ENCODE measurements around the gene THBS4.
A peak's percentile ranks its signal among the peaks of the same experiment; 100 is the strongest.
"Not testable (repeated sequence)": the region's sequence is repeated elsewhere in the genome, so short reads cannot be mapped to it uniquely, and the experiment has no call there.

THBS4 gene

DNA sequence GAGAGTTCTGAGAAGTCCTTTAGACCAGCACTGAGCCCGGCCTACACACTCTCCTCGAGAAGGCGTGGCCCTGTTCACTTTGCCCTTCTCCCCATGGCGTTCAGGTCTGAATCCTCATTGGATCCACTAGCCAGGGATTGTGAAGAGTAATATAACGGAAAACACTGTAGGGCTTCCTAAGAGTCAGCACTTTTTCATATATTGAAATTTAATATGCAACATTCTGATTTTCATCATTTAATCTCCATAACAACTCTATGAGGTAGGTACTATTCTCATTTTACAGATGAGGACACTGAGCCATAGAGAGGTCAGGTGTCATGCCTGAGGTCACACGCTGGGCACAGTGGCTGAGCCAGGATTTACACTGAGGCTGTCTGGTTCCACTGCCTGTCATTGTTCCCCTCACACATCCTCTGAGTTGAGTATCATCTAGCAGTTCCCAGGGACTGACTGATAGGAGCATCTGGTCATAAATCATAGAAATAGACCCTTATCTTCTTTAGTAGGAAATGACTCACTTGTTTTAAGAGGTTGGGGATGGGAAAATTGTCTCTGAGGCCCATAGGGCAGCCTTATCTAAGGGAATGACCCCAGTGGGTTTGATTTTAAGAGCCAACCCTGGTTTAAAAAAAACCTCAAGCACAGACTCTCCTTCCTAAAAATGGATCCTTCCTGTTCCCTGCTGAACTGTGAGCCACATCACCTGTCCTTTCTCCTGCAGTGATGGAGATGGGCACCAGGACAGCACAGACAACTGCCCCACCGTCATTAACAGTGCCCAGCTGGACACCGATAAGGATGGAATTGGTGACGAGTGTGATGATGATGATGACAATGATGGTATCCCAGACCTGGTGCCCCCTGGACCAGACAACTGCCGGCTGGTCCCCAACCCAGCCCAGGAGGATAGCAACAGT, 41.2 kb downstream of the THBS4 start:
- no peak for DNase-seq (ENCODE audit: low read depth in 2 of 2, low spot score in 1 of 2)

DNA sequence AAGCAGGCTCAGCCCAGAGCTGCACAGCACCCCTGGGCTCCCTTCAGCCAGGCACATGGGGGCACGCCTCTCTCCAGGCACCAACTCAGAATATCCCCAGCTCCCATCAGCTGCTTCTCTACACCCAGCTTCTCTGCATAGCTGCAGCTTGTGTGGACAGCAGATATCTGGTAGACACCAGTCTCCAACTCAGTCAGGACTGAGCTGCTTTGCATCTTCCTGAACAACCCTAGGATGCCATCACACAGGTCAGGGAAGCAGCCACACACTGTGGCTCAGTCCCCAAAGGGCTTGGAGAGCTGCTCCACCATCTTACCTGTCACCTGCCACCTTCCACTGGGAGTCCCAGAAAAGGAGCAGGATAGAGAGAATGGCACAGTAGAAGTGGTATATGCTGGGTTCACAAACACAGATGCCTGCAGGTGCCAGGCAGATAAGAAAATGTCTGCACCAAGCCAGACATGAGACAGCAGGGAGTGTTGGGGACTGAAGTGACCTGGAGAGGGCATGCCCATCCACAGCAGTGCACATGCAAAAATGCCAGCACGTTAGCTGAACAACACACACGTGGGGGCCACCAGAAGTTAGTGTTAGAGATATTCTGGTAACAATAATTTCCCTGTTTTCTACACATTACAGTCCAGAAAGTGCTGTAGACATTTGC, 42.0 kb downstream of the THBS4 start:
- DNase-seq (ENCODE audit: low read depth in 2 of 2, low spot score in 1 of 2) = no peak

DNA sequence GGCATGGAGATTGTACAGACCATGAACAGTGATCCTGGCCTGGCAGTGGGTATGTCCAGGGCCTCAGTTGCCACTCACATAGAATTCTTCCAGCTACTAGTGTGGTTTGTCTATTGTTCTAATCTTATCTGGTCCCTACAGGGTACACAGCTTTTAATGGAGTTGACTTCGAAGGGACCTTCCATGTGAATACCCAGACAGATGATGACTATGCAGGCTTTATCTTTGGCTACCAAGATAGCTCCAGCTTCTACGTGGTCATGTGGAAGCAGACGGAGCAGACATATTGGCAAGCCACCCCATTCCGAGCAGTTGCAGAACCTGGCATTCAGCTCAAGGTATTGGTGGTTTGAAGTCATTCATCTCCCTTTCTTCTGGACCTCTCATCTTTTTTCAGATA, 43.8 kb downstream of the THBS4 start:
- no peak for DNase-seq (ENCODE audit: low read depth in 2 of 2, low spot score in 1 of 2)

DNA sequence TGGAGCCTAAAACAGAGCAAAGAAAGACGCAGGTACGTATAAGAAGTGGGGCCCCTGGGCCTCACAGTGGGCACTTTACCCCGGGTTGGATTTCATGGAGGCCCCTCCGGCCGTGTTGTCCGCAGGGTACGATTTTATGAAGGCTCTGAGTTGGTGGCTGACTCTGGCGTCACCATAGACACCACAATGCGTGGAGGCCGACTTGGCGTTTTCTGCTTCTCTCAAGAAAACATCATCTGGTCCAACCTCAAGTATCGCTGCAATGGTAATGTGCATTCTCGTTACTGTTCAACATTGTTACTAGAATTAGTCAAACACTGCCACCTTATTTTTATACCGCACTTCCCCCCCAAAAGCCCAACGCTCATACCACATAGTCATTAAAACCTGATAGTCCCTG, 47.1 kb downstream of the THBS4 start:
- no peak for DNase-seq (ENCODE audit: low read depth in 2 of 2, low spot score in 1 of 2)

DNA sequence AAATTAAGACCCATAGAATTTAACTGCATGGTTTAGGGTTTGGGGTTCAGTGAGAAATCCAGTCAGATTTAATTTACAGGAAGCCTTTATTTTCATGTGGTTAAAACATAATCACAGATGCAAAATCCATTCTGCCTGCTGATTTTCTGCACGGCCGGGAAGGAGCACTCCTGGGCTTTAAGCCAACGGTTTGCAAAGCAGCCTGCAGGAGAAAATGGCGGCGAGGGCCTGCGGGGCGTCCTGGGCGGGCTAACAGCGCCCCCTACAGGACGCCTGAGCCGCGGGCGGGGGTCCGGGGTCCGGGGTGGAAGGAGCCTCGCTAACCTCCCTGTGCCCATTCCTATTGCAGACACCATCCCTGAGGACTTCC, 47.6 kb downstream of the THBS4 start:
- no peak for DNase-seq (ENCODE audit: low read depth in 2 of 2, low spot score in 1 of 2)

DNA sequence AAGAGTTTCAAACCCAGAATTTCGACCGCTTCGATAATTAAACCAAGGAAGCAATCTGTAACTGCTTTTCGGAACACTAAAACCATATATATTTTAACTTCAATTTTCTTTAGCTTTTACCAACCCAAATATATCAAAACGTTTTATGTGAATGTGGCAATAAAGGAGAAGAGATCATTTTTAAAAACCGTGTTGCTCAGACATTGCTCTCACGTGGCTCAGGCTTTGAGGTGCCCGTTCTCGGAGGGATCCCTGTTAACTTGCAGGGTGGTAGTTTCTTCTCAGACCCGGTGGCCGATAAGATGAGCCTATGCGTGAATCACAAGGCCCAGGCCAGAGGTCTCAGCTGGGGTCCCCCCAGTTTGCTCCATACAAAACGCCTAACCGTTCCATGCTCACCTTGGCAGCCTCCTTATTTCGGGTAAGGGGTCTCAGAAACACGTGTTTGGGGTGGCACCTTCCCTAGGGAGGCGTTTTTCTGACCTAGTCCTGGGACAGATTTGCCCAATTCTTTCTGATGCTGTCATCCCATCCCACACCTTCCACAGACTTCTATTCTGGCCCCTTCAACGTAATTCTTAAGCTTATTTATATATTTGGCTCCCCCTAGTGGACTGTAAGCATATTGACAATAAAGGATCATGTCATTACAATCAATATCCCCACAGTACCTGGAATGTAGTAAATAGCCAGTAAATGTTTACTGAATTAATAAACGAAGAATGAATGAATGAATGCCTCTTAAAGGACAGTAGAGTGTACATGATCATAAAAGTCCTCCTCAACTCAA, 48.1 kb downstream of the THBS4 start:
- peak in 1 of 2 donors; percentile 2 for DNase-seq (ENCODE audit: low read depth in 2 of 2, low spot score in 1 of 2)

DNA sequence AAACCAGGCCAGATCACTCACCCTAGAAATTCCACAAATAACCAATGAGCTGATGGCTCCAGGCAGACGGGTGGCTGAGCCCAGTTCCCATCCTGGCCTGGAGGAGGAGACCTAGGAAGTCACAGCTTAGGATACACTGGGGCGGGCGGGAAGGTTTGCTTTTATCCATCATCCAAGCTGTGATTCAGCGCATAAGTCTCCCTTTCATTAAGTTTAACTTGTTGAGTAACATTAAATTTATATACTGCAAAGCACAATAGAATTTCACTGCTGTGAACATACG, 55.7 kb downstream of the THBS4 start:
- DNase-seq (ENCODE audit: low read depth in 2 of 2, low spot score in 1 of 2) = no peak

DNA sequence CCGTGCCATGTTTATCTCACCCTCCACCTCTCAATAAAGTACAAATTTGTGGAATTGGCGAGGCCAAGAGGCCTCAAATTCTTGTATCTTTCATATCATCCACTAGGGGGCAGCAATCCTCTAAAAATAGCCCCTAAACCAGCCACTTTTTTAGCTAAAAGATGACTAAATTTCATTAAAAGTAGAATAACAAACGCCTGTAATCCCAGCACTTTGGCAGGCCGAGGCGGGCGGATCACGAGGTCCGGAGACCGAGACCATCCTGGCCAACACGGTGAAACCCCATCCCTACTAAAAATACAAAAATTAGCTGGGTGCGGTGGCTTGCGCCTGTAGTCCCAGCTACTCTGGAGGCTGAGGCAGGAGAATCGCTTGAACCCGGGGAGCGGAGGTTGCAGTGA, 56.6 kb downstream of the THBS4 start:
- DNase-seq (ENCODE audit: low read depth in 2 of 2, low spot score in 1 of 2) = peak in 1 of 2 donors; percentile 9

DNA sequence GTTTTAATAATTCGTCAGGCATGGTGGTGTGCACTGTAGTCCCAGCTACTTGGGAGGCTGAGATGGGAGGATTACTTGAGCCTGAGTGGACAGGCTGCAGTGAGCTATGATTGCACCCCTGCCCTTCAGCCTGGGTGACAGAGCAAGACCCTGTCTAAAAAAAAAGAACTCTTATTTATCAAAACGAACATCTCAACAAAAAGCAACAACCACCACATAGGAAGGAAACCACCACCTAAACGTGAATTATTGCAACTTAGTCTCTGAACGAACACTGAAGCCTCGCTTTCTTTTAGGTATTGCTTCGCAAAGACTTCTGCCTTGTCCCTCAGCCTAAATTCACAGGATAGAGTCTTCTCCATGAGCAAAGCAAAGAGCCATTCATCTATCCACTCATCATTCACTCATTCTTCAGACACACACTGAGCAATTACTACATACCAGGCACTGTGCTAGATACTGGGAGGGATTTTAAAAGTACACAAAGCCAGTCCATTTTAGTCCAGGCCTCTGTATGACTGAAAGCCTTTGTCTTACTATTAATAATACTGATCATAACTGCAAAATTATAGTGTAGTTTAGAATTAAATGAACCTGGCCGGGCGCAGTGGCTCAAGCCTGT, 57.4 kb downstream of the THBS4 start:
- DNase-seq (ENCODE audit: low read depth in 2 of 2, low spot score in 1 of 2) = no peak

DNA sequence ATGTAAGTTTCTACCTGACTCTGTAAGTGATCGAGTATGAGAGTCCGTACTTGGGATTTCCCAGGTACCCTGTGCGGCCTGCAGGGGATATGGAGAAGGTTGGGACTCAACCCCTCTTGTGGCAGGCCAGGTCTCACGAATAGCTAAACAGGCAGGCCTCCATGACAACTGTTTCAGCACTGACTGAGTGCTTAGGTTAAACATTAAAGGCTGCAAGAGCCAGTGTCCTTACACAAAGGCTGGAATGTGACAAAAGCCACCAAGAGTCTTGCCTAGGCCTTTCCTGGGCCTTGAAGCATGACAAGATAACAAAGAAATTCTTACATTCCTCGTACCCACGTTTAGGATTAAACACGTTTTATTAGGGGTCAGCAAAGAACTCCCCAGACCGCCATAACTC, 58.6 kb downstream of the THBS4 start:
- no peak for DNase-seq (ENCODE audit: low read depth in 2 of 2, low spot score in 1 of 2)

DNA sequence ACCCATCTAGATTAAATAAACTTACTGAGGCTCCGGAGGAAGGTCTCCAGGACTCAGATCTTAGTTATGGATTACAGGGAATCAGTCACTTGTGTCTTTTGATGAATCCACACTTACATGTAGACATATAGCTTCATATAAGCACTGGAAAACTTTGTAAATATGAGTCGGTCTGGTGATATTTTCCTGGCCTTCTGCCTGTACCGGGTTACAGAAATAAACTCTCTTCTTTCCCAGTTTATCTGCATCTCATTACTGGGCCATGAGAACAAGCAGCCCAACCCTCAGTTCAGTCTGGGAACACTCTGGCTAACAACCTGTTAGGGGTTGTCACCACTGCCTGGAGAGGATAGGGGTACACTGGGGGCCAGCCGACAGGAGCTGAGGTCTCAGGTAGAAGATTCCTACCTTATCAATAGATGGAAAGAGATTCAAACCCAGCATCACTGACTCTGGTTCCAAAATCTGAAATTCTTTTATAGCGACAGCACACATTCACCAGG, 59.1 kb downstream of the THBS4 start:
- DNase-seq (ENCODE audit: low read depth in 2 of 2, low spot score in 1 of 2) = no peak

DNA sequence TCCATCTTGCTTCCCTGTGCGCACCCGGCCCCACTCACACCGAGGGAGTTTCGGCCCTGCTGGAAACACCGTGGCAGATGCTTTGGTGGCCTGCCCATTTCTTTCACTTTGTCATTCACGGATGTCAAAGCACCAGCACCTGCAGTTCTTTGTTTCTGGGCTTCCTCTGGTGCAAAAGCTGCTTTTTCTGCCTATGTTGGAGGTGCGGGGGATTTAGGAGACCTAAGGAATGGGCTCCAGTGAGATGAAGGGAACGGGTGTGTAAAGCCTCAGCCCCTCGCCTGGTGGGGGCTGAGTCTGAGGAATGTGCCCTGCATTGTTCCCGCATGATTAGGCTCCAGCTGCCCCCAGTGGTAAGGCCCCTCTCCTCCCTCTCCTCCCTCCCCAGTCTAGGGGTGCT, 62.3 kb downstream of the THBS4 start:
- no peak for DNase-seq (ENCODE audit: low read depth in 2 of 2, low spot score in 1 of 2)

DNA sequence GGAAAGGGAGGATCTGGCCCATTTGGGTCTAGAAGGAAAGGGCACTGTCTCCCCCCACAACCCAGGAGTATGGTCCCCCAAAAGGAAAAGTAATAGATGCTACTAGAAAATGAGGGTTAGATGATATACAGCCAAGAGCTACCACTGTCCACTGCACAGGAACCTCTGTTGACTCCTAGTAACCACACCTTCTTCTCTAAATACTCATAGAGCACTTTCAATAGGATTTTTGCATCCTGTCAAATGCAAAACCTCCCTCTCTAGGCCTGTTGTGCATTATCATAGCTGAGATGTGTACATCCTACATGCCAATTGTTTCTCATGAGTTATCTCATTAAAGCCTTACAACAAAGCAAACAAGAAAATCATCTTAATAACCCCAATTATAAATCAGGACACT, 66.8 kb downstream of the THBS4 start:
- no peak for DNase-seq (ENCODE audit: low read depth in 2 of 2, low spot score in 1 of 2)

DNA sequence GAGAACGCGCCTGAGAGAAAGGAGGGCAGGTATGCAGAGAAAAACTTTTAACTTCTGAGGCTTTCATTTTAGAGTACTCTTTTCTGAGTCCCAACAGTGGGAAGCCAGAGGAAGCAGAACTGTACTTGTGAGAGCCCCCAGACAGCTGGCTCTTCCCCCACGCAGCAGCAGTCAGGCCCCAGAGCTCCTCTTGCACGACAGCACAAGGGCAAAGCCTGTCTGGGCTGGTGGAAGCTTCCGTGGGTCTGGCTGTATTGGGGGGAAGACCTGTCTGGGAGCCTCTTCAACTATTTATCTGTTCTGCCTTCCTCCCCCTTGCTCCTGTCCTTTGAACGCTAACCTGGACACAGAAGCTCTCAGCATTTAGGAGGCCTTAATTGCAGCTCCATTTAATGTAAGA, 68.2 kb downstream of the THBS4 start:
- DNase-seq (ENCODE audit: low read depth in 2 of 2, low spot score in 1 of 2) = no peak

DNA sequence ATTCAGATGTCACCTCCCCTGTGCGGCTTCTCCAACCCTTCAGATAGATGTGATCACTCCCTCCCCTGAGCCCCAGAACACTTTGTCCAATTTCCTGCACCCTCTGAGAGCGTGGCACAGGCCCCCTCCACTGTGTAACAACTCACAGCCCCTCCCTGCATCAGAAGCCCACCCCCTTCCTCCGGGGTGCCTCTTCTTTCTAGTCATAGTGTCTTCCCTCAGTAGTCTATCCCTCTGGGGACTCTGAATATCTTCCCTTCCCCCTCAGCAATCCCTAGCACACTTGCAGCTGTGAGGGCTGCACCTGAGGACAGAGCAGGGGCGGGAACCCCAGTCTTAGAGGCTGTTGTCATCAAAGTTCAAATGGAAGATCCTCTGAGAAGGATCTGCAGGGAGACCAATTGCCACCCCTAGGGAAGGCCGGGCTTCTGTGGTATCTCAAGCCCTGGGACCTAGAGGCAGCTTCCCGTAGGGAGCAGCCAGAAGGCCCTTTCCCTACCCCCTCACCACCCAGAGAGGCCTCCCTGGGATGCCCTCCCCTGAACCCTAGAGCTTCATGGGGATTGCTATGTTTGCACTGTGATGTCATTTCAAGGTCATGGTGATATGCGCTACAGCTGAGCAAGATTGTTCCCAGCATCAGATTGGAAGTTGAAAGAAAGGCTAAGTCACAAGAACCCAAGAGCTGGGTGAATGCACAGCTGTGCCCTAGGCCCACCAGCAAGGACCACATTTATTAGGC, 70.7 kb downstream of the THBS4 start:
- DNase-seq (ENCODE audit: low read depth in 2 of 2, low spot score in 1 of 2) = no peak

DNA sequence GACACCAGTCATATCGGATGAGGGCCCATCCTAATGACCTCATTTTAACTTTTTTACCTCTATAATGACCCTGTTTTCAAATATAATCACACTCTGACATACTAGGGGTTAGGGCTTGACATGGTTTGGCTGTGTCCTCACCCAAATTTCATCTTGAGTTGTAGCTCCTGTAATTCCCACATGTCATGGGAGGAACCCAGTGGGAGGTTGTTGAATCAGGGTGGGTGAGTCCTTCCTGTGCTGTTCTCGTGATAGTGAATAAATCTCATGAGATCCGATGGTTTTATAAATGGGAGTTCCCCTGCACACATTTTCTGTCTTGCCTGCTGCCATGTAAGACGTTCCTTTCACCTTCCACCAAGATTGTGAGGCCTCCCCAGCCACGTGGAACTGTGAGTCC, 71.8 kb downstream of the THBS4 start:
- no peak for DNase-seq (ENCODE audit: low read depth in 2 of 2, low spot score in 1 of 2)

DNA sequence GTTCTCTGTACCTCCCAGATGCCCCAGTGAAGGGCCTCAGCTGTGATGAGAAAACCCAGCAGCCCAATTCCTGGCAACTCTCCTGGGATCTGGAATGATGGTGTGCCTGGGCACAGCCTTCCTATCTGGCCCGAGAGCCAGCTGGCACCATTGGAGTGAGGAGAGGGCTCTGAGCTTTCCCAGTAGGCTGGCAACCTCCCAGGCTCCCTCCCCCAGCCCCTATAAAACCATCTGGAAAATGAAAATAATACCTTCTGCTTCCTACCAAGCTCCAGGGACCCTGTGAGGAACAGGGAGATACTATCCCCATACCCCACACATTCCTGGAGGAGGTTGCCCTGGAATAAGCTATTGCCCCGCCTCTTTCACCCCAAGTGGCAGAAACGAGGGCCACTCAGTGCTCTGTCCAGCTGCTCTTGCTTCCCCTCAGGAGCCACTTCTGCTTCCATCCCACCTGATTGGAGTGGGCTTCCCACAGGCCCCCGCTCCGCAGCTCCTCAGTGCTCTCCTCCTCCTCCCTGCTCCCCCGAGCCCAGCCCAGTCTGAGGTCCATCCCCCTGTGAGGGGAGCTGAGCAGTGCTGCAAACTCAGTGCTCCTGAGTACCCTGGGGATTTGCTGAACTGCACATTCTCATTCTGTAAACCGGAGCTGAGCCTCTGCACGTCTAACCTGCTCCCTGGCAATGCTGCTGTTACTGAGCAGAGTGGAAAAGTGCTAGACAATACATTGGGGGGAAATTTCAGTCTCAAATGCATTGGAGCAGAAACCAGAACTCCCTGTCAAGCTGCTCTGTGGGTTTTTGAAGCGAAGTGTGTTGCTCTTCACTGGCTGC, 74.7 kb downstream of the THBS4 start:
- DNase-seq (ENCODE audit: low read depth in 2 of 2, low spot score in 1 of 2) = no peak

DNA sequence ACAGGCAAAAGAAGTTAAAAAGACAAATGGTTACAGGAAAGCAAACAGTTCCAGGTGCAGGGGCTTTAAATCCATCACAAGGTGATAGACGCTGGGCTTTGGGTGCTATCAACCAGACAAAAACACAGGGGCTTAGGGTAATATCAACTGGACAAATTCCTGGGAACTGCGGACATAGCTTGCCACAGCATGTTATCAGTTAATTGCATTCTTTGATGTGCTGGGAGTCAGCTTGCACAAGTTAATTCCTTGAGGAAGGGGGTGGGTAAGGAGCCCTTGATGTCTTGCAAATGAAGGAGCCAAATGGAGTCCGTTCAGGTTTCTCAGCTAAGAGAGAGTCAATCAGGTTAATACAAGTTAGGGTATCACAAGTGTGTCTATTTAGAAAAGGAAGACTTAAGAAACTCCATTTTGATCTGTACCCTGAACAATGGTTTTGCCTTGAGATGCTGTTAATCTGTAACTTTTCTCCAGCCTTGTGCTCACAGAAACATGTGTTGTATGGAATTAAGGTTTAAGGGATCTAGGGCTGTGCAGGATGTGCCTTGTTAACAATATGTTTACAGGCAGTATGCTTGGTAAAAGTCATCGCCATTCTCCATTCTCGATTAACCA, 76.3 kb downstream of the THBS4 start:
- not testable (repeated sequence) for DNase-seq (ENCODE audit: low read depth in 2 of 2, low spot score in 1 of 2)

DNA sequence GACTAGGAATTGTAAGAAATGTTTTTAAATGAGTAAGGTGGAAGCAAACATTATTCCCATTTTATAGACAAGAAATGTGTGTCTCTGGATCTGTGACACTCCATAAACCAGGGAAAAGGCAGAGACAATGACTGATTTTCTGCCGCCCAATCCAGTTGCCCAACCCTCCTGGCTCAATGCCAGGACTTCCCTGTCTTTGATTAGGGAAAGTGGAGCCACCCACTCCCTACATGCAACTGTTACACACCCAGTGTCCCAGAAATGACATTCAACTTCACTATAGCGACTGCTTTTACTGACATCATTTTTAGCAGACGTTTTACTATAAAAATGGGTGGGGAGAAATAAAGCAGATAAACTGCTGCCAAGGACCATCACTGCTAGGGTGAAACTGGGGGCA, 79.7 kb downstream of the THBS4 start:
- DNase-seq (ENCODE audit: low read depth in 2 of 2, low spot score in 1 of 2) = no peak

DNA sequence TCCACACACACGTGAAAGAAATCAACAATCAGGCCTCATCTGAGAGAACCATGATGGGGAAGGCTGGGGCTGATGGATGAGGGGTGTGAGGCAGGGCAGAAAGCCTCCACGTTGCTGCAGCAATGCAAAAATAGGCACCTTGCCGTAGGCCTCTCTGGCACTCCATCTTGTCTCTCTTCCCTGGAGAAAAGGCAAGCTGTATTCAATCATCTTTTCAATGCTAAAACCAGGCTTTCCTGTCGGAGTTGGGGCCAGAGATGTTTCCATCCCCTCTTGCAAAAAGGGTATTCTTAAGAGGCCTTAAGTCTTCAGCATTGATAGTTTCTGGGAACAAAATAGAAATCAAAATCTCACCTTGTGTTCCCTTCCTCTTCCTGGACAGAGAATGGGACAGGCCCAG, 80.9 kb downstream of the THBS4 start:
- DNase-seq (ENCODE audit: low read depth in 2 of 2, low spot score in 1 of 2) = no peak

All from stimulated activated CD8-positive, alpha-beta memory T cell treated with anti-CD3 and anti-CD28 coated beads, Interleukin-4, amount 100 ng/mL, for 1 hour (primary cell).